A673 (cell line): ENCODE results near the gene TLE4.

ENCODE experiments used
- CTCF ChIP-seq: fragments of 300-800, 200-600 bp; sonication (generic); conservative IDR thresholded peaks from 2 replicates; pipeline ENCODE4 v1.5.1; 2017; ENCODE audit warnings: low read depth, mild to moderate bottlenecking, antibody characterized with exemption, low read length, moderate library complexity, mixed read lengths
- EZH2 ChIP-seq: fragments of 200-600 bp; sonication (generic); IDR thresholded peaks from 2 replicates; pipeline ENCODE4 v1.6.1; 2017; ENCODE audit warnings: borderline replicate concordance, low read depth, mild to moderate bottlenecking, mixed read lengths, antibody characterized with exemption, low read length; ENCODE audit not compliant: poor library complexity, severe bottlenecking

- no peak for TF ChIP-seq CTCF
- TF ChIP-seq EZH2: no peak
Observed at GRCh38 chr9:79762070-79762469, 190.3 kb downstream of the TLE4 start.
